Mucosa of descending colon (tissue), 3 donors: ENCODE results near the gene SLC26A8. TPM values are rescaled to one million over a fixed set of nuclear protein-coding genes. Genes with fewer than 3 reads are reported as not detected.
"Not testable (repeated sequence)": the region's sequence is repeated elsewhere in the genome, so short reads cannot be mapped to it uniquely, and the experiment has no call there.

Experiments used
- ATAC-seq: fragments of 200-7000 bp; cut with Tn5 transposase; one replicate; pipeline ENCODE4 v1.9.1; 2020; ENCODE audit warnings: mild to moderate bottlenecking, moderate library complexity
- DNase-seq, 3 donors: peaks; one replicate each; pipeline ENCODE4 v3.0.0-alpha.2; 2020
- H3K36me3 ChIP-seq: fragments of 200-600 bp; one replicate; pipeline ENCODE4 v1.8.0; 2021; ENCODE audit warnings: low read depth, mild to moderate bottlenecking
- H3K4me1 ChIP-seq: fragments of 200-600 bp; one replicate; pipeline ENCODE4 v1.8.0; 2021; ENCODE audit warnings: low read depth, mild to moderate bottlenecking
- H3K4me3 ChIP-seq: fragments of 200-600 bp; one replicate; pipeline ENCODE4 v1.8.0; 2021; ENCODE audit warnings: mild to moderate bottlenecking
- H3K9me3 ChIP-seq: fragments of 200-600 bp; one replicate; pipeline ENCODE4 v1.8.0; 2021; ENCODE audit warnings: mild to moderate bottlenecking
- intact Hi-C, 2 donors: fragments of 100-400 bp; cut with DNase I in 1 of 2; cut with micrococcal nuclease in 1 of 2; formaldehyde crosslinking; loops; one replicate each; pipeline versions ENCODE4 v1.11.0 to v1.11.1; 2022; cut with DNase I, micrococcal nuclease
- total RNA-seq, 3 donors: library from RNA; stranded (reverse); fragmentation: NEBNext Ultra II Directional in 2 of 3; extraction: Animal tissue kit (Norgen Biotek cat#: 25700) in 2 of 3; gene quantifications; one replicate each; pipeline versions ENCODE4 v1.2.1 to v1.2.4, GENCODE V29; 2021 to 2023
- TF ChIP-seq, protein P1 (sequence below): fragments of 200-600 bp; IDR thresholded peaks from one replicate; pipeline ENCODE4 v1.8.0; 2022; ENCODE audit warnings: antibody characterized with exemption, mild to moderate bottlenecking
- donor health status: DM: no; HTN: no; CAD: no; lungs with moderate emphysema.
- donor health status: DM: no; HTN: no; CAD: no.
- donor health status: DM: no; HTN: yes; CAD: no.

SLC26A8 gene
- total RNA-seq, 3 donors from 2014 or later: 0.28 to 1.0 (median 0.35) TPM

DNA sequence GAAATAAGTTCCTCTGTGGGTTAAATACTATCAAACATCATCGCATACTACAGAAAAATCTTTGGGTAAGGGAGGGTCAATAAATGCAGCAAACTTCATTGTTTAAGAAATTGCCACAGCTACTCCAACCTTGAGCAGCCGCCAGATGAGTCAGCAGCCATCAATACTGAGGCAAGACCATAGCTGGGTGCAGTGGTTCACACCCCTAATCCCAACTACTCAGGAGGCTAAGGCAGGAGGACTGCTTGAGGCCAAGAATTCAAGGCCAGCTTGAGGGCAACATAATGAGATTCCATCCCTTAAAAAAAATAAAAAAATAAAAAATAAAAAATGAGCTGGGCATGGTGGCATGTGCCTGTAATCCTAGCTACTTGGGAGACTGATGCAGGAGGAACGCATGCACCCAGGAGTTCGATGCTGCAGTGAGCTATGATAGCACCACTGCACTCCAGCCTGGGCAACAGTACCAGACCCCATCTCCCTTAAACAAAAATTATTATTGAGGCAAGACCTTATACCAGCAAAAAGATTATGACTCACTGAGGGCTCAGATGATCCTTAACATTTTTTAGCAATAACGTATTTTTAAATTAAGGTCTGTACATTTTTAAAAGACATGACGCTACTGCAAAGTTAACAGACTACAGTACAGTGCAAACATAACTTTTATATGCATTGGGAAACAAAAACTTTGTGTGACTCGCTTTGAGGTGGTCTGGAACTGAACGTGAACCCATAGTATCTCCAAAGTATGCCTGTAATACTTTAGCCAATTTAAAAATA lies 112.4 kb downstream of the SLC26A8 start:
- DNase-seq (no peak), ATAC-seq (no peak)
- TF ChIP-seq, protein P1, sequence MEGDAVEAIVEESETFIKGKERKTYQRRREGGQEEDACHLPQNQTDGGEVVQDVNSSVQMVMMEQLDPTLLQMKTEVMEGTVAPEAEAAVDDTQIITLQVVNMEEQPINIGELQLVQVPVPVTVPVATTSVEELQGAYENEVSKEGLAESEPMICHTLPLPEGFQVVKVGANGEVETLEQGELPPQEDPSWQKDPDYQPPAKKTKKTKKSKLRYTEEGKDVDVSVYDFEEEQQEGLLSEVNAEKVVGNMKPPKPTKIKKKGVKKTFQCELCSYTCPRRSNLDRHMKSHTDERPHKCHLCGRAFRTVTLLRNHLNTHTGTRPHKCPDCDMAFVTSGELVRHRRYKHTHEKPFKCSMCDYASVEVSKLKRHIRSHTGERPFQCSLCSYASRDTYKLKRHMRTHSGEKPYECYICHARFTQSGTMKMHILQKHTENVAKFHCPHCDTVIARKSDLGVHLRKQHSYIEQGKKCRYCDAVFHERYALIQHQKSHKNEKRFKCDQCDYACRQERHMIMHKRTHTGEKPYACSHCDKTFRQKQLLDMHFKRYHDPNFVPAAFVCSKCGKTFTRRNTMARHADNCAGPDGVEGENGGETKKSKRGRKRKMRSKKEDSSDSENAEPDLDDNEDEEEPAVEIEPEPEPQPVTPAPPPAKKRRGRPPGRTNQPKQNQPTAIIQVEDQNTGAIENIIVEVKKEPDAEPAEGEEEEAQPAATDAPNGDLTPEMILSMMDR: no peak
- no peaks in the 10 kb centered on the region for H3K4me1 ChIP-seq
- intact Hi-C loops: no loop called here
- no peaks in the 10 kb centered on the region for H3K36me3 ChIP-seq
- H3K9me3 ChIP-seq: peaks cover 20% of the 10 kb centered on the region
- no peak overlapping the region for H3K4me3 ChIP-seq

DNA sequence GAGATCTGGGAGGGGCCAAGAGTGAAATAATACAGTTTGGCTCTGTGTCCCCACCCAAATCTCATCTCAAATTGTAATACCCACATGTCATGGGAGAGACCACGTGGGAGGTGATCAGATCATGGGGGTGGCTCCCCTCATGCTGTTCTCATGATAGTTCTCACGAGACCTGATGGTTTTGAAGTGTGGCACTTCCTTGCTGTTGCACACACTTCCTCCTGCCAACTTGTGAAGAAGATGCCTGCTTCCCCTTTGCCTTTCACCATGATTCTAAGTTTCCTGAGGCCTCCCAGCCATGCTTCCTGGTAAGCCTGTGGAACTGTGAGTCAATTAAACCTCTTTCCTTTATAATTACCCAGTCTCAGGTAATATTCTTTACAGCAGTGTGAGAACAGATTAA lies 114.9 kb downstream of the SLC26A8 start:
- H3K4me3 ChIP-seq, intact Hi-C loops, H3K36me3 ChIP-seq, ATAC-seq, H3K4me1 ChIP-seq, DNase-seq: not testable (repeated sequence)
- H3K9me3 ChIP-seq: peaks cover 20% of the 10 kb centered on the region

DNA sequence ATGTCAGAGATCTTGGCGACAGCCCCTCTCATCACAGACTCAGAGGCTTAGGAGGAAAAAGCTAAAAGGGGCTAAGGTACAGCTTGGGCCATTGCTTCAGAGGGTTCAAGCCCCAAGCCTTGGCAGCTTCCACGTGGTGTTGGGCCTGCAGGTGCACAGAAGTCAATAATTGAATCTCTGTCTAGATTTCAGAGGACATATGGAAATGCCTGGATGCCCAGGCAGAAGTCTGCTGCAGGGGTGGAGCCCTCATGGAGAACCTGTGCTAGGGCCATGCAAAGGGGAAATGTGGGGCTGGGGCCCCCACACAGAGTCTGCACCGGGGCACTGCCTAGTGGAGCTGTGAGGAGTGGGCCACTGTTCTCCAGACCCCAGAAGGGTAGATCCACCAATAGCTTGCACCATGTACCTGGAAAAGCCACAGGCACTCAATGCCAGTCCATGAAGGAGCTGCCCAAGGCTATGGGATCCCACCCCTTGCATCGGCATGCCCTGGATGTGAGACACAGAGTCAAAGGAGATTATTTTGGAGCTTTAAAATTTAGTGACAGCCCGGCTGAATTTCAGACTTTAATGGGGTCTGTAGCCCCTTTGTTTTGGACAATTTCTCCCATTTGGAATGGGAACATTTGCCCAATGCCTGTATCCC lies 115.6 kb downstream of the SLC26A8 start:
- DNase-seq, H3K36me3 ChIP-seq, H3K4me3 ChIP-seq, H3K4me1 ChIP-seq, intact Hi-C loops, ATAC-seq: not testable (repeated sequence)
- H3K9me3 ChIP-seq: peaks cover 20% of the 10 kb centered on the region

DNA sequence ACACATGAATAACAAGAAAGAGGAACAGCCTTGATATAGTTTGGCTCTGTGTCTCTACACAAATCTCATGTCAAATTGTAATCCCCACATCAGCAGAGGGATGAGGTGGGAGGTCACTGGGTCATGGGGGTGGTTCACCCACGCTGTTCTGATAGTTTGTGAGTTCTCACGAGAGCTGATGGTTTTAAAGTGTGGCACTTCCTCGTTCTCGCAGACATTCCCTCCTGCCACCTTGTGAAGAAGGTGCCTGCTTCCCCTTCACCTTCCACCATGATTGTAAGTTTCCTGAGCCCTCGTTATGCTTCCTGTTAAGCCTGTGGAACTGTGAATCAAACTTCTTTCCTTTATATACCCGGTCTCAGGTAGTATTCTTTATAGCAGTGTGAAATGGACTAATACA lies 116.7 kb downstream of the SLC26A8 start:
- intact Hi-C loops: no loop called here
- no peaks in the 10 kb centered on the region for H3K4me1 ChIP-seq
- peaks cover 20% of the 10 kb centered on the region for H3K9me3 ChIP-seq
- DNase-seq (no peak), ATAC-seq (no peak)
- H3K36me3 ChIP-seq: no peaks in the 10 kb centered on the region
- H3K4me3 ChIP-seq: no peak overlapping the region
- TF ChIP-seq, protein P1: no peak

DNA sequence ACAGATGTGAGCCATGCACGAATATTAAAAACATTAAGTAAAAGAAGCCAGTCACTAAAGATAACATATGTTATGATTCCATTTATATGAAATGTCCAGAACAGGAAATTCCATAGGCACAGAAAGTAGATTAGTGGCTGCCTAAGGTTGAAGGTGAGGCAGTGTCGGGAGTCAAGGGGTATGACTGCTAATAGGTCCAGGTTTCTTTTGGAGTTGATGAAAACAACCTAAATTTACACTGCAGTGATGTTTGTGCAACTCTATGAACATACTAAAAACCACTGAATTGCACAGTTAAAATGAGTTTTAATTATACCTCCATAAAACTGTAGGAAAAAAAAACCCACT lies 118.0 kb downstream of the SLC26A8 start:
- TF ChIP-seq, protein P1: no peak
- Histone ChIP-seq H3K4me3 (no peak overlapping the region), H3K36me3 (no peaks in the 10 kb centered on the region), H3K4me1 (no peaks in the 10 kb centered on the region), H3K9me3 (peaks cover 20% of the 10 kb centered on the region)
- ATAC-seq (no peak), DNase-seq (no peak)
- intact Hi-C loops: no loop called here

DNA sequence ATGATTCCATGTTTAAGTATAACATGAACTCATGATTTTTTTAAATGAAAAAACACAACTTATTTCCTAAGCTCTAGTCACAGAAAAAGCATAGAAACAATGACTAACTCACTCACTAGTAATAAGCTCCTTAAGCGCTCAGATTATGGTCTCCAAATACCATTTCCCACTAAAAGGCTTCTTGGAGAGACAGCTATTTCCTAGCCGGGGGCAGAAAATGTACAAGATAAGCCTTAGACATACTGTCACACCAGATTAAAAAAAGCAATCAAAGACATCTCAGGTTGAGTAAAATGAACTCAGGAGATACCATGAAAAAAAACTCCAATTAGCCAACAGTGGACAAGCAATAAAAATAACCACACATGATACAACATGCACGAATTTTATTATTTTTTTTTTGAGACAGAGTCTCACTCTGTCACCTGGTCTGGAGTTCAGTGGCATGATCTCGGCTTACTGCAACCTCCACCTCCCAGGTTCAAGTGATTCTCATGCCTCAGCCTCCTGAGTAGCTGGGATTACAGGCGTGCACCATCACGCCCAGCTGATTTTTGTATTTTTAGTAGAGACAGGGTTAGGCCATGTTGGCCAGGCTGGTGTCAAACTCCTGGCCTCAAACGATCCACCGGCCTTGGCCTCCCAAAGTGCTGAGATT lies 118.5 kb downstream of the SLC26A8 start:
- Histone ChIP-seq H3K36me3 (no peaks in the 10 kb centered on the region), H3K4me1 (no peaks in the 10 kb centered on the region), H3K4me3 (no peak overlapping the region), H3K9me3 (peaks cover 20% of the 10 kb centered on the region)
- ATAC-seq (no peak), DNase-seq (no peak)
- intact Hi-C loops: no loop called here
- TF ChIP-seq, protein P1: no peak
